GM18517 (cell line): ENCODE data around the gene S100A10.

Source experiments
- ATAC-seq: cut with Tn5 transposase; IDR thresholded peaks from one replicate; pipeline ENCODE4 v1.9.1; 2021; ENCODE audit warnings: mild to moderate bottlenecking, moderate library complexity; ENCODE audit not compliant: unreplicated experiment

S100A10 gene

DNA sequence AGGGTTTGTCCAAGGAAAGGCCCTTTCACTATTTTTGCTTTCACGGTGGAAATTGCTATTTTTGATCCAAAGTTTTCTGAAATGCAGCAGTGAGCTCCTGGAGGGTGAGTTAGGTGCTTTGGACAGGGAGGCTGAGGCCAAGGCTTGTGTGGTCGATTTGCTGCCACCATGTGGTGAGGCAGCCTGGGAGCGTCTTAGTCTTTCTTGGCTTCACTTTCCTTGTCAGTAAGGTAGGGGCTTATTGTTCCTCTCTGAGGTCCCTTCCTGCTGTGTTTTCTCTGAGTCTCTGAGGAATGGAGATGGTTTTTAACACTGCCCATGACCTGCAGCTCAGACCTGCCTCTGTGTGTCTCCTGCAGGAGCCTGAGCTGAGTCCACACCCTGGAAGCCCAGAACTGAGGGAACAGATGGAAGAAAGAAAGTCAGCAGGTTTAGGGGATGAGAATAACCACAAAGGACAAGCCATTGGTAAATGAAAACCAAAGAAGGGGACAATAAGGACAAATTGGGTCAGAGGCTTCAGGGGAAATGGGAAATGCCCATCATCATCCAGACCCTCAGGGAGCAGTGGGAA, 20.1 kb upstream of the S100A10 start:
- no peak for ATAC-seq

- ATAC-seq: no peak
These were observed 16.0 kb upstream of the S100A10 start for GRCh38 chr1:152009691-152010090.

DNA sequence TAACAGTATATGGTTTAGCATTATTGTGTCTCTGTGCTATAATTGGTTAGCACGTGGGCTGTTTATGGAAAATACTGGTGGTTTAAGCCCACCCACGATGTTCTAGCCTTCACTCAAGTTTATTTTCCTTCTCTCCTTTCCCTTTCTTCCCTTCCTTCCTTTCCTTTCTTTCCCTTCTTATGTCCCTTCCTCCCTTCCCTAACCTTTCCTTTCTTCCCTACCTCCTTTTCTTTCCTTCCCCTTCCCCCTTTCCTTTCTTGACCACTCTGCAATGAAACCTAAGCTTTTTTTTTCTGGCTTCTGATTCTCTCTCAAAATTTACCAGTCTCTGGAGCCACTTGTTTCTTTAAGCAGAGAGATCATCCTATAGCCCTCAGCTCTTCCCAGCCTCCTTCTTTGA, 13.4 kb upstream of the S100A10 start:
- ATAC-seq: no peak

GRCh38 chr1:152005360-152005912, 11.8 kb upstream of the S100A10 start:
- ATAC-seq: no peak

DNA sequence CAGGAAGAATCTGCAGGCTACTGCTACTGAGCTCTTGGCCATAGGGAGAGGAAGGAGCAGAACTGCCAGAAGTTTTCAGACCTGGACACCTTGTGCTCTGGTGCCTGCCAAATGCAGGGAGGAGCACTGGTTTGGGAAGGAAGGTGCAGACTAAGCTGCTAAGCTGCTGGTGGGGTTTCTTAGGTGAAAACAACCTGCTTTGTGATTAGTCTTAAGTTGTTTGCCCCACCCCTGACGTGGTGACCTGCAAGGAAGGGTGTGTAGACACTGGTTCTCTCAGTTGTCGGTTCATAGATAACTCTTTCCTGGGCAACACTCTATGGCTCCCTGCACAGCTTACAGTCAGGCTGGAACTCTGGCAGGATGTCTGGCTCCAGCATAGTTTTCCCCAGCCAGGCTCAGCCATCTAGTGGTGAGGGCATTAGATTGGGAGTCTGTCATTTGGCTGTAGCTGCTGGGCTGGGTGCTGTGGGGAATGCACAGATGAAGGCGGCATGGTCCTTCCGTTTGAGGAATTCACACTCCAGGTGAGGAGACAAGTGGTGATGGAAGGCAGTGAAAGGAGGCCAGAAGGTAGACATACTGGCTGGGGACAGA, 10.3 kb upstream of the S100A10 start:
- ATAC-seq: no peak

DNA sequence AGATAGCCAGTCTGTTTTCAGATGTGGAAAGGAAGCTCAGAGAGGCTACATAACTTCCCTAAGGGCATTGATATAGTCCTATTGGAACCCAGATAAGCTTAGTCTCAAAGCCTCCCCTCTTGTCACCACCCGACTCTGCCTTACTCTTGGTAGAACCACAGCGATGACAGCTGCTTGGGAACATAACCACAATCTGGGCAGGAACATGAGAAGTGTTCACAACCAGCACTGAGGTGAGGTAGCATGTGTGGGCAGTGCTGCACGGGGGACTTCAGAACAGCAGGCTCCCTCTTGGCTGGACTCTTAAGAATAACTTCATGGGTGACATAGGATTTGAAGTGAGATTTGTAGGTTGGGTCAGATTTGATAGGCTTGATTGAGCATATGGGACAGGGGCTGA, 9.3 kb upstream of the S100A10 start:
- no peak for ATAC-seq

DNA sequence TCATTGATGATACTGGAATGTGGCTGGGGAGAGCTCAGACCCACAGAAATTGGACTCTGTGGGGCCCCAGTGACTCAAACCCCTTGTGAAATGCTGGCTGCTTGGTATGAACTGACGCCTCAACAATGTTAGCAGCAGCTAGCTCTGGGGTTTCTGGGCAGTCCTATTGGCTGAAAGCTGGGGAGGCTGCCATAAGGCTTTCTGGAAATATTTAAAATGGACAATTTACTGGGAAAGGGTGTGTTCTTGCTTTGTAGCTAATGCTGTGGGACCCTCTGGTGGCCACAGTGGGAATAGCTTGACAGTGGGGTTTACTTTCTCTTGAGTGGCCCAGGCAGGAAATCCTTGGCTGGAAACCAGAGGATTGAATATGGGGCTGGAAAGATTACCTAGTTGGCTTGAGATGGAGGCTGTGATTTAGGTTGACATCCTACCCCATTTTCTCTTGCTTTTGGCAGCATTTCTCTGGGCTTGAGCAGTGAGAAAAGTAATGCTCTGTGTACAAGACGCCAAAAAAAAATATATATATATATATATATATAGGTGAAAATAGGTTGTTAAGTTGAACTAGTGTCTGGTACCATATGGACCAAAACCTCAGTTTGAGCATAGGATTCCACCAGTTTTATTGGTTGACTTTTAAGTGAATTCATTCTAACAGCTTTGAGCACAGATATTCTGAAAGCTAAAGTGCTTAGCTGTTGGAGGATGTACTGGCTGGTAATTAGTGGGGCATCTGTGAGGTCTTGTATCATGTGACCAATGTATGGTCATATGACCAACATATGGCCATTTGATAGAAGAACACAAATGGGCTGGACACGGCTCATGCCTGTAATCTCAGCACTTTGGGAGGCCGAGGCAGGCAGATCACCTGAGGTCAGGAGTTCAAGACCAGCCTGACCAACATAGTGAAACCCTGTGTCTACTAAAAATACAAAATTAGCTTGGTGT, 8.2 kb upstream of the S100A10 start:
- ATAC-seq: no peak

- no peak for ATAC-seq
These were observed 7.4 kb upstream of the S100A10 start for GRCh38 chr1:152000964-152001630.

- no peak for ATAC-seq
These were observed 5.1 kb upstream of the S100A10 start for GRCh38 chr1:151998611-151999362.

GRCh38 chr1:151997284-151997570, 3.6 kb upstream of the S100A10 start:
- ATAC-seq: no peak

- ATAC-seq: no peak
These were observed 2.1 kb upstream of the S100A10 start for GRCh38 chr1:151995774-151996173.

- ATAC-seq: no peak
These were observed 1.3 kb upstream of the S100A10 start for GRCh38 chr1:151994956-151995355.

- no peak for ATAC-seq
These were observed 450 bp downstream of the S100A10 start for GRCh38 chr1:151993084-151993733.

DNA sequence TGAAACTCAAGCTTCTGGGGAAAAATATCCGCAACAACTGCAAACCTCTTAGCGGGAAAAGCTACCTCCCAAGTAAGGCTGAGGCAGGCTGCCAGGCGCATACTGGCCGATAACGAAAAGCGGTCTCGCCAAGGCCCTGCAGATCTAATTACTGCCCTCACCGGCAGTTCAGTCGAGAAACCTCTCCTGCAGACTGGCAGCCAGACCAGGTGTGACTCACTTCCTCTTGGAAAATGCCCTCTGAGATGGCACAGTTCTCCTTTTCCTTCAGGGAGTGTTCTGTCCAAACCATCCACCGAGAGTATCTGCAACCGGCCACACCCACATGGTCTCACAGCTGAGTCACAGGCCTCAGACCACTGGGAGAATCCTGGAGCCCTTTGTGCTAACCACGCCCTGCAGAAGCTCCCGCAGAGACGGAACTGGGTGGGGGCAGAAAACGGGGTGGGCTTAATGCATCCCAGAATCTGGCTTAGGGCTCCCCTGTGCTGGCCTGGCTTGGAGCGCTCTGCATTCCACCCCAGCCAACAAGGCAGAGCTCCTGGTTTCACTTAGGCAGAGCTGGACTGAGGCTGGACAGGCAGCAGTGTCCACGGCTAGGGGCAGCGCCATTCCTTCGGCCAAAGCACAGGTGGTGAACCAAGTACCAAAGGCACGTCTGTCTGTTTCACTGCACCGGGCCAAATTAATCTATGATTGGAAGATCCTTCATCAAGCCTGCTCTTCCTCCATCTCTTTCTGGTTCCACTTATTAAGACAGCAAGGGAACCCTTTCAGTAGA, 1.2 kb downstream of the S100A10 start:
- no peak for ATAC-seq

DNA sequence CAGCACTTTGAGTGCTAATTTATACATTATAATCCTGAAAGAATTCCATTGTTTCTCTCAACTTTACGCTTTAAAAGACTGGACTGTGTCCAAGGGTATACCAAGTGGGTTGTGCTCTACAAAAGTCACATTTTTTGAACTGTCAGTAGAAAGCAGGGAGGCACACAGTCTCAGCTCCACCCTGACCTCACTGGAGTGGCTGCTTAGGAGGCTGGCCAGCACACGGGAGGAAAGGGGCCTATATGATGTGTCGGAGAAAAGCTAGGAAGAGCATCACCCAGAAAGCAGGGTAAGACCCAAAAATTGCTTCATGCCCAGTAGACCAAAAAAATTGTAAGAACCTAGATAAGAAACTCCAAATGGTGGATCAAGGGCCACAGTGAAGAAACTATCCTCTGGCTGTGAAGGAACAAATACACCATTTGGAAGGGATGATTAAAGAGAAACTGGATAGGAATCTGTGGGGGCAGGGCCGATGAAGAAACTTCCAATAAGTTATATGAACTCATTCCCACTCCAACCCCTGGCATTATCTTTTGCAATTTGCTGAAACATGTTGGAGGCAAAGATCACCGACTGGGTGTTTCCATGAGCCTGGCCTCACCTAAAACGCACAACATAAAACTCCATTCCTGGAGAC, 1.9 kb downstream of the S100A10 start:
- no peak for ATAC-seq

DNA sequence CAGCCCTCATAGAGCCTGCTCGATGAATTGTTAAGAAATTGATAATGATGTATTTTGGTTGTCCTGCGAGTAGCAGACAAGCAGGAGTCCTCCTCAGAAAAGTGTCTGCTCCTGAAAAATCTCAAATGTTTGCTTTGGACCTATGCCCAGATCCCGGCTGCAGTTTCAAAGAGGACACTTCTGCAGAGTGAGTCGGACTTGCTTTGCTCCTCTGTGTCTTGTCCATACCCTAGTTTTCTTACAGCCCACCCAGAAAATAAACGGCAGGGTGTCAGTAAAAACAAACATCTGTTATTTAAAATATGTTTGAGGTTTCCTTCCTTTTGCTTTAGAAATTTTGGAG, 2.8 kb downstream of the S100A10 start:
- ATAC-seq: no peak

DNA sequence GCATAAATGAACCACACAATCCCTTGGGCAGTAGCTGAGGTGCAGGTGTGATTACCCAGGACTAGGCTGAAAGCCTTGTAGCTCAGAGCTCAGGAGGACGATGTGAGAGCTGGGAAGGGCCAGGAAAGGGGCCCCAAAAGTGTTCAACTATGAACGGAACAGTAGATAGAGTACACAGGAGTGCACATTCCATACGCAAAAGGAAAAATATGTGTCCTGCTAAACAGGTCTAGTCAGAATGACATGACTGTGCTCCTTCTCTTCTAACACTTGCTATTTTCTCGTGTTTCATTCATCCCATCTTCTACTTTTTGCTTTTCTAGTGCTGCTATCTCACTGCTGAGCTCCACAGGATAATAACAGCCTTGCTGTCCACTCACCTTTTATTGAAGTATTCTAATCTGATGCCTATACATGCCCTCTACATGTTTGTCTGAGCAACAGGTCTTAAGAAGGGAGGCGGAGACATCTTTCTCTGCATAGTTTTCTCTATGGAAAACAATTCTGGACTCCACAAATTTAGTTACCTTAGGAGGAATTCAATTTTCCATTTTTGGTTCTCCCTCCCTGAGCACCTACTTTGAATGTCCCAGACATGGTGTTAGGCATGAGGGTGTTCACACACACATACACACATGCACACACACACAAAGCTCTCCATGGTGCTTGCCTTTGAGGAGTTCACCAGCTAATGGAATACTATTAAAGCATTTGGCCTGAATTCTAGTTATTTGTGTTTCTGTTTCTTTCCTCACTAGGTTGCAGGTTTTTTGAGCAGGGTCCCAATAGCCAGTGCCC, 3.4 kb downstream of the S100A10 start:
- ATAC-seq: no peak

GRCh38 chr1:151989211-151989862, 4.3 kb downstream of the S100A10 start:
- no peak for ATAC-seq
